HG03159 (cell line): ENCODE data around the gene ITK.
"Not testable (repeated sequence)": the region's sequence is repeated elsewhere in the genome, so short reads cannot be mapped to it uniquely, and the experiment has no call there.

ENCODE experiments used
- ATAC-seq: cut with Tn5 transposase; IDR thresholded peaks from one replicate; pipeline ENCODE4 v1.9.1; 2021; ENCODE audit warnings: mild to moderate bottlenecking, moderate library complexity; ENCODE audit not compliant: unreplicated experiment

The ITK gene

DNA sequence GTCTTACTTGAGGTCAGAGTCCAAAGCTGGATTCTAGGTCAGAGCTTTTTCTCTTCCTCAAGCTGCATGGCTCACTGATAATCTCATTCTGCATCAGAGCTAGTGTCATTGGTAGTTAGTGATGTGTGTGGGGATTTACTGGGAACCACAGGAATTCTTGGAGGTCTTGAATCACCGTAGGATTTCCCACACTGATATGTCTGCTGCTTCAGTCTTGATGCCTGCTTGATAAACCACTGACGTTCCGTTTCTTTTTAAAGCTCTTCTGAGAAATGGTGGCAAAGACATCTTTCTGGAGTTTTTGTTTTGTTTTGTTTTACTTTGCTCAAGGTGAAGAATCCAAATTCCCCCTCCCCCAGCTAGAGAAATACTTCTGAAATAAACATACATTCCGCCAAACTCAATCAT is 13.4 kb upstream of the ITK start:
- ATAC-seq = no peak

DNA sequence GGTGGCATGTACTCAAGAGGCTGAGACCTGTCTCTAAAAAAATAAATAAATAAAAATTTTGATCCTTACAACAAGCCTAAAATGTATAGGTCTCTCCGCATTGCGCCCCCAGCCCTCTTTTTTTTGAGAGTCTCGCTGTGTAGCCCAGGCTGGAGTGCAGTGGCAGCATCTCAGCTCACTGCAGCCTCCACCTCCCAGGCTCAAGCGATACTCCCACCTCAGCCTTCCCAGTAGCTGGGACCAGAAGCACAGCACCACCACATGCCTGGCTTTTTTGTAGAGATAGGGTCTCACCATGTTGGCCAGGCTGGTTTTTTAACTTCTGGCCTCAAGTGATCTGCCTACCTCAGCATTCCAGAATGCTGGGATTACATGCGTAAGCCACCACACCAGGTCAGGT is 12.4 kb upstream of the ITK start:
- ATAC-seq = no peak

DNA sequence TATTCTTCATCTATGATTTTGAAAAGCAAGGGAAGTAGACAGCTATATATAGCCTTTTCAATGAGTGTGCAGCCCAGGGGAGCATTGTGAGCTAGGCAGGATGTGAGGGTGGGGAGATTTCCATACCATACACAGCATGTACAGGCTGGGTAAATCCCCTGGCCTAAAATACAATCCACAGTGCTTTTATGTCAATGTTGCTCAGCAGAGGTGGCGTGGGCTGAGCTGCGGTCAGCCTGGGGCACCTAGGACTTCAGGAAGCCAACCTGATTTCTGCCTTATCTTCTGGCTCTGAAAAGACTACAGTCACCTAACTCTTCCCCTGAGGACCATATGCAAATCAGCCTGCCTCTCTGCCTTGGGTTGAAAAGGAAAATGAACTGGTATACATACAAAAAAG is 8.2 kb upstream of the ITK start:
- peak; percentile 99 for ATAC-seq

DNA sequence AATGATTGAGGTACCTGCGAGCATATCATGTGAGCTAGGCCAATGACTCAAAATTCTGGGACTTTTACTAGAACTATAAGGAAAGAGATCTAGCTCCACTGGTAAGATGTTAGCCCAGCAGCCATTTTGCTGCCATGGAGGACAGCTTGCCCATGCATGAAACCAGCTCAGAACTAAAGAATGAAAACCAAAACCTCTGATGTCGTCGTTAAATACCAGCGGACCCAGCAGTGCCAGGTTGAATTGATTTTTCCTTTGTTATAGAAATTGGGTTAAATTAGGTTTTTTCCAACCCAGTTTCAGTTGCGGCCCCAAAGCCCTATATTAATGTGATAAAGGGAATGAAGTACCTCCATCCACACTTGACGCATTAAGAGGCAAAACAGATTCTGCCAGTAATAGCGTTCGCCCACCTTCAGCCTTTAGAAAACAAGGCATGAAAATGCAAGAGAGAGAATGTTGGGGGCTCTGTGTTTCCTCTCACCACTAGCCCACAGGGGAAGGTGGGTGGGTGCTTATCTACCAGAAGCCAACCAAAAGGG is 5.5 kb upstream of the ITK start:
- ATAC-seq = no peak

DNA sequence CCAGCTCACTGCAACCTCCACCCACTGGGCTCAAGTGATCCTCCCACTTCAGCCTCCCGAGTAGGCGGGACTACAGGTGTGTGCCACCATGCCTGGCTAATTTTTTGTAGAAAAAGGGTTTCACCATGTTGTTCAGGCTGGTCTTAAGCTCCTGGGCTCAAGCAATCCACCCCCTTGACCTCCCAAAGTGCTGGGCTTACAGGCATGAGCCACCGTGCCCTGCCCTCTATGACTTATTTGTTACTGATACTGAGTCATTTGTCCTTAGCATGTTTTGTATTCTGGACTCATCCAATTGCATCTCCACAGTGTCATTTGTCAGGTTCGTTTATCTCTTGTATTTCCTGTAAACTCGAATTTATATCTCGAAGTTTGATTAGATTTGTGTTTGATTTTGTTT is 2.7 kb upstream of the ITK start:
- no peak for ATAC-seq

DNA sequence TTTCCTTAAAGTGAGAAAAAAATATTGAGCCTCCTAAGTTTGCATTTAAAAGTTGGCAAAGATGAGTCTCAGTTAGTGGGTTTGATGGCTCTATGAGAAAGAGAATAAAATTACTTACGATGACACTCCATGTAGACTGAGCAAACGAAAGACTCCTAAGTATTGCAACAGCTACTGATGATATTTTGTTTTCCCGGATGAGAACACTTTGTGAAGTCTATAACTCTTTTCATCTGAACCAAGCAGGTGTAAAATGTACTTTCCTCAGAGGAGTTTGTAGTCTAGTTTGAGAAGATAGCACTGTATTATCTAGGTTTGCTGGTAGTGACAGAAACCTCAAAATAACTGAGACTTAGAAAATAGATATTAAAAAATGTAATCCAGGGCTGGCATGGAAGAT is 1.7 kb upstream of the ITK start:
- ATAC-seq = no peak

DNA sequence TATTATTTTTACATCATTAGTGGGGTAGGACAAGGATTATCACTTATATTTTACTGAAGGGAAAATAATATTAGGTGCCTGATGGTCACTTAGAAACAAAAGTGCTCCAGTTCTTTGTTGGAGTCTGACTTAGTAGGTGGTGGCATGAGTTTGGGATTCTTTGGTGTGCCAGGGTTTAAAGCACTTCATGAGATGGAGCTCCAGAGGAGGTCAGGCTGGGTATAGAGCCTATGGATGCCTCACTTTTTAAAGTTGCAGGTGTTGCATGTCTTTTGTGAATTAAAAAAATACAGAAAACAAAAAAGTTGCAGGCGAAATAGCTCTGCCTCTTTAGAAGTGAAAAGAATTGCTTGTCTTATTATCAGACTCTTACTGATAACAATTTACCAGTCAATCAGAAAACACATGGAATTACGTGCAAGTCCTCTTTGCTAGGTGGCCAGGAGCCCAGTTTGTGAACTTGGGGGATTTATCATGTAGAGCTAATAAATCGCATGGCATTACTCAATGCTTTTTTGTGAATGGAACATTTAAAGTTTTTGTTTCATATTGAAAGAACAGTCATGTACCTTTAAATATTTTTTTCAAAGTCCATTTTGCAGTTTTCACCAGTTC is 1.6 kb downstream of the ITK start:
- no peak for ATAC-seq

DNA sequence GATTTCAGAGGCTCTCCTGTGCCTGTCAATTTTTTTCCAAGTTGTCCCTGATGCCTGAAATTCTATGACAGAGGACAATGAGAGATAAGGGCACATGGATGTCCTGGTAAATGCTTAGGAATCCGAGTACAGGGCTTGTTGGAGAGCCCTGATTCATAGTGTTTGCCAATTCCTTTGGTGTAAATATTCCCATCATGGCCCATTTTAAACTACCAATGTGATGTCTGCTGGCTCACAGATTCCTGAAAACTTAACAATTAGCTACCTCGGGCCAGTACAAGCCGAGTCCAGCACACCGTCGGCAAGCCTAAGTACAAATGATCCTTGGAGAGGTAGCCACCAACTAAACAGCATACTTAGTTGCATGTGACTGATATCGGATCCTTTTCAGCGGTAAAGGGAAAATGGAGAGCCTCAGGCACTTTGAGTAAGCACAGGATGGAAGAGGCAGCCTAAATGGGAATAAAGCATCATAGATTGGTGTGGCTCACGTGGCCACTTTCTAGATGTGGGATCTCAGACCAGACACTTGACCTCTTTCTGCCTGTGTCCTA is 3.6 kb downstream of the ITK start:
- ATAC-seq = no peak

DNA sequence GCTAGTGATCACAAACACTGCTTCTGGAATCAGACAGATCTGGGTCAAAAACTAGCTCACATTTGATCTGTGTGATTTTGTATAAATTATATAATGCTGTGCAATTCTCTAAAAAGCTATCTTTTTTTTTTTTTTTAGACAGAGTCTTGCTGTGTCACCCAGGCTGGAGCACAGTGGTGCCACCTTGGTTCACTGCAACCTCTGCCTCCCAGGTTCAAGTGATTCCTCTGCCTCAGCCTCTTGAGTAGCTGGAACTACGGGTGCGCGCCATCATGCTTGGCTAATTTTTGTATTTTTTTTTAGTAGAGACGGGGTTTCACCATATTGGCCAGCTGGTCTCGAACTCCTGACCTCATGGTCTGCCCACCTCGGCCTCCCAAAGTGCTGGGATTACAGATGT is 4.5 kb downstream of the ITK start:
- not testable (repeated sequence) for ATAC-seq

DNA sequence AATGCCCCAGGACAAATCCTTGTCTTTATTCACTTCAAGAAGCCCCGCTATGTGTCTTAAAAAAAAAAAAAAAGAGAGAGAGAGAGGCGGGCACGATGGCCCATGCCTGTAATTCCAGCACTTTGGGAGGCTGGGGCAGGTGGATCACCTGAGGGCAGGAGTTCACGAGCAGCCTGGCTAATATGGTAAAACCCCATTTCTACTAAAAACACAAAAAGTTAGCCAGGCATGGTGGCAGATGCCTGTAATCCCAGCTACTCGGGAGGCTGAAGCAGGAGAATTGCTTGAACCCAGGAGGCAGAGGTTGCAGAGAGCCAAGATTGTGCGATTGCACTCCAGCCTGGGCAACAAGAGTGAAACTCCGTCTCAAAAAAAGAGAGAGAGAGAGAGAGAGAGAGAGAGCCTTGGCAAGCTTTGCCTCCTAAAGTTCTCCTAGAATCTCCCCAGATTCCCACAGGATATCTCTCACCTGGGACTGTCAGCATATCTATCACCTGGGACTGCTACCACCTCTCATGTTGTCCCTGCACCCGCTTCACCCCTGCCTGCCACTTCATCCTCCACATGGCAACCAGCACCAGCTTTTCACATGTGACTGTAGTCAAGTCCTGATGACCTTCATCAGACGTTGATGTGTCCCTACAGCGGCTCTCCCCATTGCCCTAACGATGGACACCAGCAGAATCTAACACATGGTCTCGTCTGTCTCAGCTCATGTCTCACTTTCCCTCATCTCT is 5.8 kb downstream of the ITK start:
- ATAC-seq = no peak

DNA sequence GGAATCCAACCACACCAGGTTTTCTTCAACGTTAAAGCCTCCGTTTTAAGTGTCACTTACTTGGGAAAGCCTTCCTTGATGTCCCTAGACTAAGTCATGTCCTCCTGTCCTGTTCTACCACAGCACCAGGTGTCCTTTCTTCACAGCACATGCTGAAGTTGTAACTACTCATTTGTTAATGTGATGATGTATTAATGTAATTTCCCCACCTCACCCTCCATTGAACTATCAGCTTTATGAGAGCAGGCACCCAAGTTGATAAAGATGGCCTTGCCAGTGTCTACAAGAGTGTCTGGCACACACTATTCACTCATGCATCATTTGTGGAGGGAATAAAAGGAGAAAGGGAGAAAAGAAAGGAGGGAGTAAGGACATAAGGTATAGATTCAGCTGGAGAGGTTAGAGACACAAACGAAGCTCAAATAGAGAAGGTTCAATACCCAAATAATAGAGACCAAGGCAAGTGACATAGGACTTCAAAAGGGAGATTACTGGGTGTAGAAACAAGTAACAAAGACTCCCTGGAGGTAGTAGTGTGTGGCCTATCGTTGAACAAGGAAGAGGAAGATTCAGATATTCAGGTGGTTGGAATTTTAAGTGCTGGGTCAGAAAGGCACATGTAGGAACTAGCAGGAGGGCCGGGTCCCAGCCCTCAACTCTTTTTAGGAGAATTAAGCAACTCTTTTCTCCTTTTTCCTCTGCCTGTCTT is 6.6 kb downstream of the ITK start:
- ATAC-seq = no peak

DNA sequence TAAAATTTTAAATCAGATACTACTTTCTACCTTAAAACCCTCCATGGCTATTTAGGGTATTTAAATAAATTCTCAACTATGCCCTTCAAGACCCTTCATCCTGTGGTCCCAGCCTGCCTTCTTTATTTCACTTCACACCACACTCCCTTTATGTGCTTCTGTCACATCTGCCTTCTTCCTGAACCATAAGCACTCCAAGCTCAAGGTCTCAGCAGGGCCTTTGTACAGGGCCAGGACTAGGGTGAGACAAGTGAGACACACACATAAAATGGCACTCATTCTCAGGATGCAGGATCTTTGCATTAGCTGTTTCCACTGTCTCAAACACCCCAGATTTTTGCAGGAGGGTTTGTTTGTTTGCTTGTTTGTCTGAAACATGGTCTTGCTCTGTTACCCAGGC is 7.6 kb downstream of the ITK start:
- no peak for ATAC-seq

DNA sequence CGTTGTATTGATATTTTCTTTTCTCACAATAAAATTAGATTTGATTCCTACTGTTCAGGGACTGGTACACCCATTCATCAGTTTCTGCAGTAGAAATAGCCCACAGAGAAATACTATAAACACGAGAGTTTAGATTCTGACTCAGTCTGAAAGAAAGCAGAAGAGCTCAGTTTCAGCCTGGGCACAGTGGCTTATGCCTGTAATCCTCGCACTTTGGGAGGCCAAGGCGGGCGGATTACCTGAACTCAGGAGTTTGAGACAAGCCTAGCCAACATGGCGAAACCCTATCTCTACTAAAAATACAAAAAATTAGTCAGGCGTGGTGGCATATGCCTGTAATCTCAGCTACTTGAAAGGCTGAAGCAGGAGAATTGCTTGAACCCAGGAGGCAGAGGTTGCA is 8.6 kb downstream of the ITK start:
- ATAC-seq = peak; percentile 72

DNA sequence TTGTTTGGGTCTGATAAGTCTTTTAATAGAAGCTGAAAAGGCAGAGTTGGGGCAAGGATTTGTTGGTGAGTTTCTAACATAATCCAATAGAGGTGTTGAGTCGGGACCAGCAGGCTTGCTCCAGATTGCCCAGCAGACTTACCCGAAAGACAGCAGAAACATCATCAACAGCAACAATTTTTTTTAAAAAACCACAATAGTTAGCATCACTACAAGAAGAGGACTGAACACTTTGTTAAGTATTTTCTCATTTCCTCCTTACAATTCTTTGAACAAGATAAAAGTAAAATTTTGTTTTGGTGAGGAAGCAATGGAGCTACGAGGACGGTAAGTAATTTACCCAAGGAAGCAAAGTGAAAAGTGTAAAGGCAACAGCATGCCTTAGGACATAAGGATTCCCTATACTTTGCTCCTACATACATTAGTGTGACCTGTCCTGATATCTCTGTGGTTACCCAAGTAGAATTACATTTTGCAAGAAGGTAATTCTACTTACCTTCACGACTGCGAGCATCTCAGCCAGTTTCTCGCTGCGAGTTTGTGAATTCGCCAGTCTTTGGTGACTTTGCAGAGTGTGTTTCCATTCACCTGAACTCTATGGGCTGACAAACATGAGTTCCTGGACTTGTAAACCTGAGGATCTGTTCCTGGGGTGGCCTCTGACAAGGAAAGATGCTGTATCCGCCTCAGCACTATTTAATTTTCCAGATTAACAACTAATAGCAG is 13.2 kb downstream of the ITK start:
- no peak for ATAC-seq

DNA sequence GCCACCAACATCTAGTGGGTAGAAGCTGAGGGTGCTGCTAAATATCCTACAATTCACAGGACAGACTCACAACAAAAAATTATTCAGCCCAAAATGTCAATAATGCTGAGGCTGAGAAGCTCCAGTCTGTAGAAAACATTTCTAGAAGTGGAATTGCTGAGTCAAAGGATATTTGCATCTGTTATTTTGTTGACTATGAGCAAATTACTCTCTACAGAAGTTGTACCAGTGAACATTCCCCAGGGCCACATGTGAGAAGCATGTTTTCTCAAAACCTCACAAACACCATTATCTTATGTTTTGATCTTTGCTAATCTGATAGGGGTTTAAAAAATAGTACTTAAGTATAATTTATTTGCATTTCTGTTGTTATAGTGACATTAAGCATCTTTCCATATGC is 15.4 kb downstream of the ITK start:
- no peak for ATAC-seq

DNA sequence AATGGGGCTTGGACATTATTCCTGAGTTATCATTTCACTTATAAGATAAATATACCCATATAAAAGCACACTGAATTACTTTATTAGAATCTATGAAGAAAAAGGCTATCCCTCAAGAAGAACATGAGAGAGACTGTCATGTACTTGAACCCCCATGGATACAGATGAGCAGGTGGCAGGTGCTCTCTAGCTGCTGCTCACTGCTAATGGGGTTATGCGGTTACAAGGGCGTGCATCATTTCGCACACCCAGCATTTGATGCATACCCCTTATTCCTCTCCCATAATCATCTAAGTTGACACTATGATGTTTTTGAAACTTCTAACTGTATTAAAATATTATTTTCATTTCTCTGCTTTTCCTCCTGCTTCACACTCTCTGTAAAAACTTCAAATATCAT is 16.4 kb downstream of the ITK start:
- ATAC-seq = no peak

DNA sequence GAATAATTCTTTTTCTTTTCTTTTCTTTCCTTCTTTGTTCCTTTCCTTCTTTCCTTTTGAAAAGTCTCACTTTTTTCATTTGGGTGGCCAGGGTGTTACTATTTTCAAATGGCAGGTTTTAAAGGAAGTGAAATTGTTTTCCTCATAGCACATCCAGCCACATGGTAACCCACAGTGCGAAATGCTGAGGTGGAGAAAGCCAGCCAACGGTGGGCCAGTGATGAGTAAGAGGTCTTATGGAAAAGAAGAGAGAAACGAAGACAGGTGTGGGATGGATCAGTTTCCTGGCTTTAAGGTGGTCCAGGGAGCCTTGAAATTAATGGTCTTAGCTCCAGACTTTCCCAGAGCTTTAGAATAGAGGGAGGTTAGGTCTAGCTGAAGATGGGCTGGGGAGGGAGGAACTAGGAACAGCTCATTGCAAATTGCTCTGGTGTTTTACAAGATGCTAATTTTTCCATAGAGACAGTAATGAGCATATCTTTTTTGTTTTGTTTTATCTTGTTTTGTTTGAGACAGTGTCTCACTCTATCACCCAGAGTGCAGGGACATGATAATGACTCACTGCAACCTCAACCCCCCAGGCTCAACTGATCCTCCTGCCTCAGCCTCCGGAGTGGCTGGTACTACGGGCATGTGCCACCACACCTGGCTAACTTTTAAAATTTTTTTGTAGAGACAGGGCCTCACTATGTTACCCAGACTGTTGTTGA is 17.8 kb downstream of the ITK start:
- ATAC-seq = no peak

DNA sequence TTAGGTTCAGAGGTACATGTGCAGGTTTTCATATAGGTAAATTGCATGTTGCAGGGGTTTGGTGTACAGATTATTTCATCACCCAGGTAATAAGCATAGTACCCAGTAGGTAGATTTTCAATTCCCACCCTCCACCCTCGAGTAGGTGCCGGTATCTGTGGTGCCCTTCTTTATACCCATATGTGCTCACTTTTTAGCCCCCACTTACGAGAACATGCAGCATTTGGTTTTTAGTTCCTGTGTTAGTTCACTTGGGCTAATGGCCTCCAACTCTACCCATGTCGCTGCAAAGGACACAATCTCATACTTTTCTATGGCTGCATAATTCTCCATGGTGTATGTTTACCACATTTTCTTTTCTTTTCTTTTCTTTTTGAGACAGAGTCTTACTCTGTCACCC is 21.2 kb downstream of the ITK start:
- ATAC-seq = no peak

DNA sequence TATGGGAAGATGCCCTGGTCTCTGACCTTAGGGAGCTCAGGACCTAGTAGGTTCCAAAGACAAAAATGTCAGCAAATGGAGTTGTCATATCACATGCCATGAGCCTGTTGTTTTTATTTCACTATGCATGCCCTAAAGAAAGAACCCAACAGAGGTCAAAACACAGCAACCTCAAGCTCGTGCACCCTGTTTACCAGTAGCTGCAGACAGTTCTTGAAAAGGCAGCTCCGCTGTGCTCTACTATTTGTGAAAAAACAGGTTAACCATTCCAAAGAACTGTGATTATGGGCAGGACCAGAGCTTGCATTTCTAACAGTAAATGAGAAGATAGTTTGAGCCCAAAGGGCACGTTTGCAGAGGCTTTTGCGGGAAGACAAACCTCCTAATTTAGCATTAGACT is 22.8 kb downstream of the ITK start:
- no peak for ATAC-seq

DNA sequence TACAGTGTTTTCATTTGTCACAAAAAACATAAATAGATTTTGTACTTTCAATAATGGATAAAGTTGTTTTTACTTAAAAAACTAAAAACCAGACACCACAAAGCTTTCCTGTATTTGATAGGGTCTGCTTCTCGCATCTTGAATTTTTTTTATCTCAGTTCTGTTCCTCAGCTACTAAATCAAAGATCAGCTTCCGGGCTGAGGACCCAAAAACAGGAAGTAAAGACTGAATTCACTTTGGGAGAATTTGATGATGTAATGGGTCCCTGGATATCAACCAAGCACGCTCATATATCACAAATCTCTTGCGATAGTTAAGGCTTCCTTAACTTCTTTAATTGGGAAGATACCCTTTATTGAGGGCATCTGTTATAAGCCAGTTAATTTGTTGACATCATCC is 24.1 kb downstream of the ITK start:
- no peak for ATAC-seq
